ENCODE measurements around the gene GART.
A peak's percentile ranks its signal among the peaks of the same experiment; 100 is the strongest.

Gene GART

GRCh38 chr21:33552999-33553598, 11.2 kb upstream of the GART start:
- no peak for DNase-seq (ENCODE audit: low spot score)

GRCh38 chr21:33552093-33552998, 10.4 kb upstream of the GART start:
- no peak for DNase-seq (ENCODE audit: low spot score)

- no peak for DNase-seq (ENCODE audit: low spot score)
Measured at GRCh38 chr21:33551664-33552063, 9.7 kb upstream of the GART start.

GRCh38 chr21:33550772-33551660, 9.1 kb upstream of the GART start:
- DNase-seq (ENCODE audit: low spot score): no peak

- DNase-seq (ENCODE audit: low spot score): no peak
Measured at GRCh38 chr21:33549848-33550771, 8.2 kb upstream of the GART start.

GRCh38 chr21:33546086-33546485, 4.2 kb upstream of the GART start:
- no peak for DNase-seq (ENCODE audit: low spot score)

GRCh38 chr21:33544451-33545195, 2.7 kb upstream of the GART start:
- DNase-seq (ENCODE audit: low spot score): no peak

GRCh38 chr21:33543505-33544129, 1.7 kb upstream of the GART start:
- no peak for DNase-seq (ENCODE audit: low spot score)

GRCh38 chr21:33542640-33543504, 955 bp upstream of the GART start, which contains the start of gene SON:
TSS of gene SON (plus strand) at chr21:33543038. CDS start at chr21:33543093, 55 bp downstream.
- peak; percentile 98 for DNase-seq (ENCODE audit: low spot score)

- no peak for DNase-seq (ENCODE audit: low spot score)
Measured at GRCh38 chr21:33541105-33541711, 709 bp downstream of the GART start.

GRCh38 chr21:33540711-33541104, 1.2 kb downstream of the GART start:
- DNase-seq (ENCODE audit: low spot score): no peak

- DNase-seq (ENCODE audit: low spot score): no peak
Measured at GRCh38 chr21:33539616-33540015, 2.3 kb downstream of the GART start.

GRCh38 chr21:33537212-33537611, 4.7 kb downstream of the GART start:
- no peak for DNase-seq (ENCODE audit: low spot score)

GRCh38 chr21:33531007-33531406, 10.9 kb downstream of the GART start:
- no peak for DNase-seq (ENCODE audit: low spot score)

- no peak for DNase-seq (ENCODE audit: low spot score)
Measured at GRCh38 chr21:33522953-33523349, 19.0 kb downstream of the GART start.

GRCh38 chr21:33522297-33522952, 19.5 kb downstream of the GART start:
- no peak for DNase-seq (ENCODE audit: low spot score)

GRCh38 chr21:33518899-33519298, 23.0 kb downstream of the GART start:
- no peak for DNase-seq (ENCODE audit: low spot score)

- DNase-seq (ENCODE audit: low spot score): no peak
Measured at GRCh38 chr21:33514229-33514628, 27.7 kb downstream of the GART start.
